ENCODE measurements around the gene PTBP1.

The PTBP1 gene

GRCh38 chr19:798415-799075 lies 1.3 kb downstream of the PTBP1 start:
- no peak for DNase-seq

- no peak for DNase-seq
Observed at GRCh38 chr19:799076-799881, 2.0 kb downstream of the PTBP1 start.

GRCh38 chr19:800360-801029 lies 3.2 kb downstream of the PTBP1 start:
- no peak for DNase-seq

GRCh38 chr19:801030-801860 lies 4.0 kb downstream of the PTBP1 start:
- DNase-seq: no peak

GRCh38 chr19:801861-802497 lies 4.7 kb downstream of the PTBP1 start:
- DNase-seq: no peak

- DNase-seq: no peak
Observed at GRCh38 chr19:802498-803098, 5.3 kb downstream of the PTBP1 start.

GRCh38 chr19:803099-803561 lies 5.9 kb downstream of the PTBP1 start:
- DNase-seq: no peak

- no peak for DNase-seq
Observed at GRCh38 chr19:803686-804418, 6.6 kb downstream of the PTBP1 start.

GRCh38 chr19:804419-805165 lies 7.3 kb downstream of the PTBP1 start:
- no peak for DNase-seq

GRCh38 chr19:805166-805551 lies 7.9 kb downstream of the PTBP1 start:
- no peak for DNase-seq

GRCh38 chr19:805600-806550 lies 8.6 kb downstream of the PTBP1 start:
- DNase-seq: no peak

- DNase-seq: no peak
Observed at GRCh38 chr19:806815-807421, 9.7 kb downstream of the PTBP1 start.

GRCh38 chr19:807627-808422 lies 10.6 kb downstream of the PTBP1 start:
- DNase-seq: no peak

- DNase-seq: no peak
Observed at GRCh38 chr19:808423-808775, 11.1 kb downstream of the PTBP1 start.

GRCh38 chr19:810077-810855 lies 13.0 kb downstream of the PTBP1 start:
- DNase-seq: no peak

- no peak for DNase-seq
Observed at GRCh38 chr19:810883-811489, 13.7 kb downstream of the PTBP1 start.

All from NK-92 treated with Interleukin-12 subunit alpha and Interleukin-12 subunit beta, amount 100 ng/mL, for 24 hours (cell line).